ENCODE measurements around the gene DHX35.
A peak's percentile ranks its signal among the peaks of the same experiment; 100 is the strongest.

DNA sequence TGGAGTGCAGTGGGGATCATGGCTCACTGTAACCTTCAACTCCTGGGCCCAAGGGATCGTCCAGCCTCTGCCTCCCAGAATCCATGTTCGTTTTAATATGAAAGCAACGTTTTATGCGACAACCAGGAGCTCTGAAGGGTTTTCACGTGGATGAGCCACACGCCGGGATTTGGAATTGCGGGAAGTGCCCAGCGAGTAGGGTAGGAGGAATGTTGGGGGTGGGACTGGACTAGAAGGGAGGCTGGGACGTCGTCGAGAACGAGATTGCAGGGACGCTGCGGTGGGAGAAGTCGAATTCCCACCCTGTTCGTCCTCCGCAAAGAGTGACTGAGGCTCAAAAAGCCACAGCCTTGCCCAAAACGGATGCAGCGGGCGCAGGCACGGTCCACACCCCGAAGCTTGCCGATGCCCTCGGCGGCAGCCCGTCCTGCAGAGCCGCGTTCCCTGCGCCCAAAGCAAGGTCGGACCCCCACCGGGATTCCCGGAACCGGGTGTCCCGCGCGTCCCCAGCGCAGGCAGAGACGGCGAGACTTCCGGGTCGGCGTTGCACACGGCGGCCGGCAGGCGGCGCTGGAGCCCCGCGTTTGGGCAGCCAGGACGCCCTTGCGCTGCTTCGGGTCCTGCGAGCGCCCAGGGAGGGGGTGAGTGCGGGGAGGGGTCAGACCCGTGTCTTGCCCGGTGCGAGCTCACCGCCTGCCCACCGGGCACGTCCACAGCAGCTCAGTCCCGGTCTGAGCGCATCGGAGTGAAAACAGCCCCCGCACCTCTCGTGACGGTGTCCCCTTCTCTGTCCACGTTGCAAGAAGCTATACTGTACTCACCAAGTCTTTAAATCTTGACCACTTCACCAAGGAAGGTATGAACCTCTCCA, 87.8 kb downstream of the DHX35 start:
- TF ChIP-seq, protein P1, sequence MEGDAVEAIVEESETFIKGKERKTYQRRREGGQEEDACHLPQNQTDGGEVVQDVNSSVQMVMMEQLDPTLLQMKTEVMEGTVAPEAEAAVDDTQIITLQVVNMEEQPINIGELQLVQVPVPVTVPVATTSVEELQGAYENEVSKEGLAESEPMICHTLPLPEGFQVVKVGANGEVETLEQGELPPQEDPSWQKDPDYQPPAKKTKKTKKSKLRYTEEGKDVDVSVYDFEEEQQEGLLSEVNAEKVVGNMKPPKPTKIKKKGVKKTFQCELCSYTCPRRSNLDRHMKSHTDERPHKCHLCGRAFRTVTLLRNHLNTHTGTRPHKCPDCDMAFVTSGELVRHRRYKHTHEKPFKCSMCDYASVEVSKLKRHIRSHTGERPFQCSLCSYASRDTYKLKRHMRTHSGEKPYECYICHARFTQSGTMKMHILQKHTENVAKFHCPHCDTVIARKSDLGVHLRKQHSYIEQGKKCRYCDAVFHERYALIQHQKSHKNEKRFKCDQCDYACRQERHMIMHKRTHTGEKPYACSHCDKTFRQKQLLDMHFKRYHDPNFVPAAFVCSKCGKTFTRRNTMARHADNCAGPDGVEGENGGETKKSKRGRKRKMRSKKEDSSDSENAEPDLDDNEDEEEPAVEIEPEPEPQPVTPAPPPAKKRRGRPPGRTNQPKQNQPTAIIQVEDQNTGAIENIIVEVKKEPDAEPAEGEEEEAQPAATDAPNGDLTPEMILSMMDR (IDR thresholded peaks at IDR 0.05), result peak; percentile 98 to 100 (median 99)
- TF ChIP-seq POLR2A (IDR thresholded peaks at IDR 0.05), result peak; percentile 44
